Measurements from ENCODE around the gene HNRNPUL2. TPM values are rescaled to one million over a fixed set of nuclear protein-coding genes. Genes with fewer than 3 reads are reported as not detected.

Gene HNRNPUL2
- total RNA-seq: 30.7 TPM

DNA sequence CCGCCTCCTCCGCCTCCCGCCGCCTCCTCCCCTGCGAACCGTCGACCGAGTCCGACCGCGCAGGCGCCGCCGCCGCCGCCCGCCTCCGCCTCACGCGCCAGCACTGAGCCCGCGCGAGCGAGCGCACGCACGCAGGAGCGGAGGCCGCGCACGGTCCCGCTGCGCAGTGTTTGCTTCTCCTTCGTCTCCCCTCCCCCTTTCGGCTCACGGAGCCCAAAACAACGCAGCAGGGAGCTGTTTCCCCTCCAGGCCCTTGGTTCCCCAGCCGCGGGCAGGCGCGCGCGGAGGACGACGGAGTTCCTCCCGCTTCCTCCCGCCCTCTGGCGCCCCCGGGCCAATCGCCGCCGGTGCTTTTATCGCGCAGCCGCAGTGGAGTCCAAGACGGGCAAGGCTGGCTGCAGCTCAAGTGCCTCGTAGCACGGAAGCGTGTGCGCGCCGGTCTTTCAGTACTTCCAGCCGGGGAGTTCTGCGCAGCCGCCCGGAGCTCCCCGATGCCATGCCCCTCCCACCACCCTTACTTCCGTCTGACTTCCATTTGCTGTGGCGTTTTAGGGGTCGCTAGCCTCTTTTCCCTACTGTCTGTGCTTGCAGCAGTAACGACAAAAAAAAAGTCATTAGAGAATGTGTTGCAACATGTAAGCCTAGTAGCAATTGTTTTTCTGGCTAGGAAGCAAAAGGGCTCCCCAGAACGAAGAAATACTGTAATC, at the start of gene HNRNPUL2:
Gene HNRNPUL2 (minus strand): TSS at position 293 of the 707 bp plus-strand sequence. CDS start 301 bp downstream, outside the sequence.

DNA sequence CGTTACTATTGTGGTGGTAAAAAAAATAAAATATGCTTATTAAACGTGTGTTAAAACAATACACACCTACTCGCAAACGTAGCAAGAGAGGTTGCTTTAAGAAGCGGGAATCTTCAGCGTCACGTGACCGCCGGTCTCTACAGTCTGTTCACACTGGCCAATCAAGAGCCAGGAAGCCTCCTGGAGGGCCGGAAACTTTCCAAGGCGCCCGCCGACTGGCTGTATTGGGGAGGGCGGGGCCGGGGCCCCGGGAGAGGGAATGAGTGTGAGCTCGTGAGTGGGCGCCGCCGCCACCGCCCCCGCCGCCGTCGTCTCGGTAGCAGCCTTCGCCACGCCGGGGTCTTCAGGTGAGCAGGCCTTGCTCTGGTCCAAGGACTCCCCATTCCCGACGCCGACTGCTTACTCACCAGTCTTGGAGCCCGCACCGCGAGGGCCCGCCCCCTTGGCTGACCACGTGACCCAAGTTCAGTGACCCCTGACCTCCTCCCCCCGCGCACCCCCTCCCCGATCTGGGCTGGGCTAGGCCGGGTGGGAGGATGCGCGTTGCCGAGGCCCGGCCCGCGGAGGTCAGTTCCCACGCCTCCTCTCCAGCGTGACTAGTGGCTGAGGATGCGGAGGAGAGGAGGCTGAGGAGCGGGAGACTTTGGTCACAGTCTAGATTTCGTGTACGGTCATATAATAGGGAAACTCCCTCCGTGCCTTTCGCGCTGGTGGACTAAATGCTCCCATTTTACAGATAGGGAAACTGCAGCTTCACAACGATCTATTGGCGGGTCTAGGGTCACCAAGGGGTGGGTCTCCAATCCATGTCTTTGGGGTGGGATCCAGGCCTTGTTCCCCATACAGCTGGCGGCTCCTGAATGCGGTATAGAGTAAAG, 44.1 kb upstream of the HNRNPUL2 start, which contains the start of gene TAF6L:
Gene TAF6L (plus strand): TSS at position 253 of the 878 bp plus-strand sequence. CDS start 4,388 bp downstream, outside the sequence.

DNA sequence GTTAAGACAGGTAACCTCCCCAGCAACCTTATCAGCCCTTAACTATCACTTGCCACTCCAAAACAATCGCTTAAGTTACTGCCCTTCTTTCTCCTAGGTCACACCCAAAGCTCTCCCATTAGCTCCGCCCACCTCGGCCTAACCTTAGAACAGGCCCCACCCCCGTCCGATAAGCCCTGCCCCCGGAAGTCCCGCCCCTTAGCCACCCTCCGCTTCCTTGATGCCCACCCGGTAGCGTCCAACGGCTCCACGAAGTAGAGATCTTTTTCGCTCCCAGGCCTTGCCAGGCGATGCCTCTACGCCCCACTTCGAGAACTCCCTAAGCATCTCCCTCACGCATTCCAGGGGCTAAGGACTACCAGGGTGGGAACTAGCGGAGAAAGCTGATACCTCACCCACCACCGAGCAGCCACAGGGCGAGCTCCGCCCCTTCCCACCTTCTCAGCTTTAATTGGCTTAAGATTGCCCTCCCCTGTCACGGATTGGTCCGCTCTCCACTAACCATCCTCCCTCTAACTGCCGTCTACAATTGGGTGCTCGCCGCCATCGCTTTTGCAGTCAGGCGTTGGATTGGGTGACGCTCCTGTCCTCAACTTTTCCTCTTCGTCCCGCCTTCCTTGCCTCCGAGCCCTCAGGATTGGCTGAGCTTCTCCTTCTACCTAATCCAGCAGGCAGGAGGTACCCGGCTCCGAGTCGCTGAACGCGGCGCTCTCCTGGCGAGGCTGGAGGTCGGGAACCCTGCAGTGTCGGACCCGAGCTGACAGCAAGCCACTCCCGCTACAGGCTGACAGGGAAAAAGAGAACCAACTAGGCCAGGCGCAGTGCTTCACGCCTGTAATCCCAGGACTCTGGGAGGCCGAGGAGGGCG, 26.7 kb upstream of the HNRNPUL2 start, which contains the start of gene ZBTB3:
Gene ZBTB3 (minus strand): TSS at position 425 of the 868 bp plus-strand sequence. CDS start 496 bp downstream, outside the sequence.

GRCh38 chr11:62728171-62728988, 1.1 kb upstream of the HNRNPUL2 start, which contains the start of gene TTC9C:
TSS of gene TTC9C (plus strand) at chr11:62728486. CDS start at chr11:62728849, 363 bp downstream.

GRCh38 chr11:62707277-62707861, 19.9 kb downstream of the HNRNPUL2 start, which contains the start of the genes BSCL2 and GNG3:
TSS of gene BSCL2 (minus strand) at chr11:62707424. CDS start at chr11:62707195, 229 bp downstream.
TSS of gene GNG3 (plus strand) at chr11:62707676. CDS start at chr11:62708296, 620 bp downstream.

DNA sequence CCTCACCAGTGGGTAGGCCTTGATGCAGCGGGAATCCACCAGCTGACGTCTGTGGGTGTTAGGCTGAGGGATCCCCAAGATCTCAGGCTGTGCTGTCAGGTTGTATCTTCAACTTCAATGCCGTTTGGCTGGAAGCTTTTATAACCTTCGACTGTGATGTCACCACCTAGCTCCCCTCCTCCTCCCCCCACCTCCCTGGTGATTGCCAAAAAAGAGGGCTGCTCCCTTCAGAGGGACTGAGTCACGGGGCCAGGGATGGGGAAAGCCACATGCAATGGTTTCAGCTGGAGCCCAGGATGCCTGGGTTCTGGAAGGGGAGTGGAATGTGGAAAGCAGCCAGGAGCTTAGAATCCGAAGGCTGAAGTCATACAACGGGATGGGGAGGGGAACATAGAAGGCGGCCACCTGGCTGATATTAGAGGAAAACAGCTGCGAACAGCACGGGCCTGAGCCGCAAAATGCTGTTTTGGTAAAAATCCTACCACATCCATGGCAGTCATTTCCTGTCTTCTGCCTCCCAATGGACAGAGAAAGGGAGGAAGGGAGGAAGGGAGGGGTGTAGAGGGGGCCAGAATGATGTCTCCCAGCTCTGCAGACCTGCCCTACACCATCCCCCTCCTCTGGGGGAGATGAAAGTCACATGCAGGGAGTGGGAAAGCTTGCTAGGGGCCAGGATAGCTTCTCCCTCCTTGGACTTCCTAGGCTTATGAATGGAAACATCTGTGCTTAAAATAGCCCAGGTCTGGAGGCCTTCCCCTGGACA, 37.7 kb downstream of the HNRNPUL2 start, which contains the start of gene LRRN4CL:
Gene LRRN4CL (minus strand): TSS at position 110 of the 763 bp plus-strand sequence. CDS start 1,022 bp downstream, outside the sequence.

DNA sequence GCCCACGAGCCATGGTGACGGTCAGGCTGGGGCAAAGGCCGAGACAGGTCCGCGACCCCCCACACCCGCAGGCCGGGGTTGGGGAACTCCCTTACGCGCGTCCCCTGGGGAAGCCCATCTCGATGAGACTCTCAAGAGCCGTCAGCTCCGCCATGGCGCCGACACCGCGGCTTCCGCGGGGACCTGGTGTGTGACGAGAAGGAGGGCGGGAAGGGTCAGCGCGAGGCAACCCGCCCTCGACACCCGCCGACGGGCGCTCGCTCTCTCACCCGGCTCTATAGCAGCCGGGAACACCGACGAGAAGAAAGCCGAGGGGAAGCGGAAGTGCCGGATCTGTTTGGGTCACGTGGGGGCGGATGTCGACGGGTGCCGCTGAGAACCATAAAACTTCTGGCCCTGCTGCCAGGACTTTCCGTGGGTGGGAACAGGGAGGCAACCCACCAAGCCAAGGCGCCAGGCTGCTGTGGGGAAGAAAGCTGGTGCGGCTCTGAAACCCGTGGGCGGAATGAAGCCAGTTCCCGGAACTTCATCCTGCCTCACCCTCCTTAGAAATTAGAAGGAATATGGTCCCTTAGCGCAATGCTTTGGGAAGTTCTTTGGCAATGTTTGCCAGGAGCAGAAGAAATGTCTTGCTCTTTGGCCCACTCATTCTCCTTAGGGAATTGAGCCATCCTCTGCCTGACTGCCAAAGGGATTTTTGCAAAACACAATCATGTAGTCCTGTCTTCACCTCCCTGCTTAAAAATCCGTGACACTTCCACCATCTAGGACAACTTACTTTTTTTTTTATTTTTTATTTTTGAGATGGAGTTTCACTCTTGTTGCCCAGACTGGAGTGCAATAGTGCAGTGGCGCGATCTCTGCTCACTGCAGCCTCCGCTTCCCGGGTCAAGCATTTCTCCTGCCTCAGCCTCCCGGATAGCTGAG, 48.2 kb downstream of the HNRNPUL2 start, which contains the start of gene UBXN1:
Gene UBXN1 (minus strand): TSS at position 304 of the 927 bp plus-strand sequence. CDS start 150 bp downstream, at position 154.

DNA sequence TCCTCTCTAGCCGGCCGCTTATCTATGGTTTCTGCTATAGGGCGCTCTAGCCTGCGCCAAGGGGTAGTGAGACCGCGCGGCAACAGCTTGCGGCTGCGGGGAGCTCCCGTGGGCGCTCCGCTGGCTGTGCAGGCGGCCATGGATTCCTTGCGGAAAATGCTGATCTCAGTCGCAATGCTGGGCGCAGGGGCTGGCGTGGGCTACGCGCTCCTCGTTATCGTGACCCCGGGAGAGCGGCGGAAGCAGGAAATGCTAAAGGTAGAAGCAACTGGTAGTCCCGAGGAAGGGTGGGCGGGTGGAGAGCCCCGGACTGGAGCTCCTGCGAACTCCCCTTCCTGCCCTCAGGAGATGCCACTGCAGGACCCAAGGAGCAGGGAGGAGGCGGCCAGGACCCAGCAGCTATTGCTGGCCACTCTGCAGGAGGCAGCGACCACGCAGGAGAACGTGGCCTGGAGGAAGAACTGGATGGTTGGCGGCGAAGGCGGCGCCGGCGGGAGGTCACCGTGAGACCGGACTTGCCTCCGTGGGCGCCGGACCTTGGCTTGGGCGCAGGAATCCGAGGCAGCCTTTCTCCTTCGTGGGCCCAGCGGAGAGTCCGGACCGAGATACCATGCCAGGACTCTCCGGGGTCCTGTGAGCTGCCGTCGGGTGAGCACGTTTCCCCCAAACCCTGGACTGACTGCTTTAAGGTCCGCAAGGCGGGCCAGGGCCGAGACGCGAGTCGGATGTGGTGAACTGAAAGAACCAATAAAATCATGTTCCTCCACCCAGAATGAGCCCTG, 55.5 kb downstream of the HNRNPUL2 start, which contains the start of the genes LBHD1 and UQCC3:
Gene LBHD1 (minus strand): TSS at position 660 of the 782 bp plus-strand sequence. CDS start 2,236 bp downstream, outside the sequence.
Gene UQCC3 (plus strand): TSS at position 66 of the 782 bp plus-strand sequence. CDS start 73 bp downstream, at position 139.

DNA sequence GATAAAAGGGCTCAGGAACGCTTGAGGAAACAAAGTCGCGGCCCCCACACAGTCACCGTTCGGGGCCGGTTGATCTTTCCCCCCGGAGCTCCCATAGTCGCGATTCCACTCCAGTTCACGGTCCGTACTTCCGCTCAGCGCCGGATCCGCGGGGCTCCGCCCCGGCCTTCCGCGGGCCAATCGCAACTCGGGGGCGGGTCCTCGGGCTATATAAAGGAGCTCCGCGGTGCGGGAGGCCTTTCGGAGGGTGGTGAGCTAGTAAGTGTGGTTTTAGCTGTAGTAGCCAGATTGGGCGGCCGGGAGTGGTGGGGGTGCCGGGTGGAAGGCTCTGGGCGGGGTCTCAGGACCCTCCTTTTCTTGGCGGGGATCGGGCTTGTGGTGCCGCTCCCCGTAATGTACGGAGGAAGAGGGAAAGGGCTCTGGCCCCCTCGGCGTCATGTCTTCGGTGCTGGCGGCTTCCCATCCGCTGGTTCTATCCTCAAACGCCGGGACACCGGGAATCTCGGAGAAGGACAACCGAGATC, 62.1 kb downstream of the HNRNPUL2 start, which contains the start of the genes C11orf98 and CSKMT:
Gene C11orf98 (minus strand): TSS at position 136 of the 524 bp plus-strand sequence. CDS start 41 bp downstream, at position 95.
Gene CSKMT (plus strand): TSS at position 238 of the 524 bp plus-strand sequence. CDS start 568 bp downstream, outside the sequence.

Small RNAs within 50 kb of the gene (small RNA-seq; reads per million reads assigned to genes)
- gene SNORA57: not detected

Other genes with a start within 250 kb of the HNRNPUL2 start
- 27.5 TPM for gene AHNAK, start 180.7 kb downstream of the HNRNPUL2 start, total RNA-seq
- 1,289 TPM for gene EEF1G, start 153.6 kb downstream of the HNRNPUL2 start, total RNA-seq
- 6.0 TPM for gene TUT1, start 135.9 kb downstream of the HNRNPUL2 start, total RNA-seq
- 86.3 TPM for gene MTA2, start 125.6 kb downstream of the HNRNPUL2 start, total RNA-seq
- 7.4 TPM for gene EML3, start 114.7 kb downstream of the HNRNPUL2 start, total RNA-seq
- 2.8 TPM for gene ROM1, start 114.2 kb downstream of the HNRNPUL2 start, total RNA-seq
- 23.5 TPM for gene B3GAT3, start 105.5 kb downstream of the HNRNPUL2 start, total RNA-seq
- 84.2 TPM for gene GANAB, start 80.8 kb downstream of the HNRNPUL2 start, total RNA-seq
- gene INTS5, start 74.2 kb downstream of the HNRNPUL2 start, total RNA-seq: 18.2 TPM
- 24.7 TPM for gene C11orf98, start 62.2 kb downstream of the HNRNPUL2 start, total RNA-seq
- 6.0 TPM for gene CSKMT, start 62.1 kb downstream of the HNRNPUL2 start, total RNA-seq
- gene UQCC3, start 55.8 kb downstream of the HNRNPUL2 start, total RNA-seq: 5.5 TPM
- gene LBHD1, start 55.2 kb downstream of the HNRNPUL2 start, total RNA-seq: 3.9 TPM
- 53.3 TPM for gene UBXN1, start 48.4 kb downstream of the HNRNPUL2 start, total RNA-seq
- gene LRRN4CL, start 37.9 kb downstream of the HNRNPUL2 start, total RNA-seq: 0.46 TPM
- gene BSCL2, start 20.0 kb downstream of the HNRNPUL2 start, total RNA-seq: 202 TPM
- gene GNG3, start 19.8 kb downstream of the HNRNPUL2 start, total RNA-seq: 99.7 TPM
- 31.8 TPM for gene TTC9C, start 1.0 kb upstream of the HNRNPUL2 start, total RNA-seq
- 16.4 TPM for gene ZBTB3, start 26.7 kb upstream of the HNRNPUL2 start, total RNA-seq
- 59.7 TPM for gene POLR2G, start 34.1 kb upstream of the HNRNPUL2 start, total RNA-seq
- 11.3 TPM for gene TAF6L, start 43.9 kb upstream of the HNRNPUL2 start, total RNA-seq
- gene TMEM179B, start 59.9 kb upstream of the HNRNPUL2 start, total RNA-seq: 18.5 TPM
- 17.1 TPM for gene TMEM223, start 64.5 kb upstream of the HNRNPUL2 start, total RNA-seq
- 15.9 TPM for gene NXF1, start 78.0 kb upstream of the HNRNPUL2 start, total RNA-seq
- gene STX5, start 104.6 kb upstream of the HNRNPUL2 start, total RNA-seq: 27.2 TPM
- not detected for gene TEX54, start 105.4 kb upstream of the HNRNPUL2 start, total RNA-seq
- gene WDR74, start 112.1 kb upstream of the HNRNPUL2 start, total RNA-seq: 27.0 TPM
- 115 TPM for gene SLC3A2, start 153.4 kb upstream of the HNRNPUL2 start, total RNA-seq
- 6.5 TPM for gene CHRM1, start 193.9 kb upstream of the HNRNPUL2 start, total RNA-seq

Measured in diencephalon (tissue), 1 donor.